ENCODE results near the gene GALNS.

- TF ChIP-seq REST (IDR thresholded peaks at IDR 0.05; ENCODE audit: insufficient read depth in 1 of 2, low read depth in 2 of 2, low read length in 1 of 2) (no peak), CTCF (IDR thresholded peaks at IDR 0.05) (no peak), TCF7L2 (IDR thresholded peaks at IDR 0.05; ENCODE audit: low read depth, low read length) (no peak), POLR2AphosphoS5 (IDR thresholded peaks at IDR 0.05; ENCODE audit: low read depth, low read length) (no peak)
Measured at GRCh38 chr16:88837806-88838205, 18.9 kb downstream of the GALNS start.

Measured in Panc1 (cell line).